BLaER1 treated with 17β-estradiol and CSF1 and Interleukin-3, amounts not matched to agents 10 nM and 100 nM (cell line): Measurements from ENCODE around the gene IFI16.
A peak's percentile ranks its signal among the peaks of the same experiment; 100 is the strongest.
"Not testable (repeated sequence)": the region's sequence is repeated elsewhere in the genome, so short reads cannot be mapped to it uniquely, and the experiment has no call there.

Source experiments
- H3K27ac ChIP-seq, 11 experiments: shearing (Covaris generic); formaldehyde crosslinking; 2 replicates each; pipeline ENCODE4 v1.8.1; 2022
- H3K27me3 ChIP-seq, 11 experiments: shearing (Covaris generic); formaldehyde crosslinking; 2 replicates each; pipeline ENCODE4 v1.8.1; 2022
- H3K36me3 ChIP-seq, 11 experiments: shearing (Covaris generic); formaldehyde crosslinking; 2 replicates each; pipeline ENCODE4 v1.8.1; 2022
- H3K4me1 ChIP-seq, 10 experiments: shearing (Covaris generic); formaldehyde crosslinking; 2 replicates each; pipeline ENCODE4 v1.8.1; 2022
- H3K4me2 ChIP-seq, 11 experiments: shearing (Covaris generic); formaldehyde crosslinking; 2 replicates each; pipeline ENCODE4 v1.8.1; 2022
- H3K4me3 ChIP-seq, 10 experiments: shearing (Covaris generic); formaldehyde crosslinking; 2 replicates each; pipeline ENCODE4 v1.8.1; 2022
- H3K9ac ChIP-seq, 11 experiments: shearing (Covaris generic); formaldehyde crosslinking; 2 replicates each; pipeline ENCODE4 v1.8.1; 2022
- H3K9me3 ChIP-seq, 11 experiments: shearing (Covaris generic); formaldehyde crosslinking; replicated peaks in 1 of 11; 2 replicates each; pipeline ENCODE4 v1.8.1; 2022
- H4K20me1 ChIP-seq, 11 experiments: shearing (Covaris generic); formaldehyde crosslinking; 2 replicates each; pipeline ENCODE4 v1.8.1; 2022
- Cebpa-rat ChIP-seq, 11 experiments: shearing (Covaris generic); IDR thresholded peaks; 2 replicates each; pipeline ENCODE4 v1.8.1; 2022

IFI16 gene

DNA sequence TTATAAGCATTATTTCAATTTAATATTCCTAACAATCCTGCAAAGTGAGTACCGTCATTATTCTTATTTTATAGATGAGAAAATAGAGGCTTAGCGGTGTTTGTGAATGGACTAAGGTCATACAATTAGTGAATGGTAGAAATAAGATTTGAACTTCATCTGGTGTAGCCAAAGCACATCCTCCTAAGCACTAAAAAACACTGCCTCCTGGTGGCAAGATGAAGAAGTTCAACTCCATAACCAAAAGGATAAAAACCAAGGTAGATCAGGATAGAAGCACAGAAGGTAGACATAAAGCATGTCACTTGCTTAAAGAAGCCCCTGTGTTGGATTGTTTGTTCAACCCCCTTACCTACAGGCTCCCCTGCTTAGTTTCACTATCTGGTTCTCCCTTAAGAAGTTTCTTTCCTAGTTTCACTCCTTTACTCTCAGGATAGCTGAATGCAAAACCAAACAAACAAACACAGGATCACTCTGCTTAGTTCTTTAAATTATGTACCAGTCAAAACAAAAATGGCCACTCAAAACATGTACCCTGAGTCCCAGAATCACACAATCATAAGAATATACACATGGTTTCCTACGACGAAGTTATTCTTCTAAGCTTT, 79.6 kb downstream of the IFI16 start:
- Histone ChIP-seq H3K27me3 (no peaks in the 10 kb centered on the region), H3K9me3 (no peaks in the 10 kb centered on the region), H3K9ac (no peak overlapping the region), H4K20me1 (no peaks in the 10 kb centered on the region), H3K4me2 (peak overlapping the region in 6 of 11 experiments; percentile 48 to 89 (median 84); a peak in 9 of 22 replicates), H3K27ac (peak overlapping the region in 6 of 11 experiments; percentile 72 to 98 (median 89); a peak in 9 of 22 replicates), H3K36me3 (no peaks in the 10 kb centered on the region), H3K4me1 (peaks cover 16 to 94% (median 66%) of the 10 kb centered on the region in 10 experiments), H3K4me3 (no peak overlapping the region)
- no peak for TF ChIP-seq Cebpa-rat (IDR thresholded peaks at IDR 0.05)

DNA sequence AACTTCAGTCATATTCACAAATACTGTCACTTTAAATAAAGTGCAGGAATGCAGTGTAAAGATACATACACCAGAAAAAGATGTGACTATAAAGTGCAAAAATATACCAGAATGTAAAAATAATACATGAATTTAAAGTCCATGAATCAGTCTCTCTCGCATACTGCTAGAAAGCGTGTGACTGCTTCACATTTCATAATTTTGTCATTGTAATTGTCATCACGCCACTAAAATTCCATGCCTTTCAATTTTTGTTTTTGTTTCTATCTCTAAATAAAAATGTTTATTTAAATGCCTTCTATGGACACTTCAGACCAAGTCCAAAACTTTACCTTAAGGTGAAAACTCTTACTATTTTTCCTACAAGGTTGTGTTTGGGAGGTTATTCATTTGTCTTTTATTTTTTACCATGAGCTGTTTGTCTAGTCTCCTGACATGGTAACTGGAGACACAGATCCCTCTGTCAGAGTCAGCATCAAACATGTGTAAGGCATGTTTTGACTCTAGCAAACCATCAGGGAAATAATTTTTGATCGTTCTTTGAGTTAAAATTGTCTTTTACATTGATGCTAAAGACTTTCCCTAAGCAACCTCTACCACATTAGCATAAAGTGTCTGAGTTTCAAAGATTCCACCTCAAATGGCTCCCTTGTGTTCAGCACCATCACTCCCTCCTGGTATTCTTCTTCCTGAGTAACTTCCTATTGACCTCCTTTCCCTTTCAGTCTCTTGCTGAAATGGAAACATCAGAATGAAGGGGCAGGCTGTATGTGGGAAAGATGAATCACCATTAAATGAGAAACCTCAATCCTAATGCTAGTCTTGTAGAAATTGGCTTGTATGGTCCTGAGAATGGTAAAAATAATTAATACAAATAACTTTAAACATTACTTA, 80.8 kb downstream of the IFI16 start:
- no peaks in the 10 kb centered on the region for H3K27me3 ChIP-seq
- no peak overlapping the region for H3K4me3 ChIP-seq
- peak overlapping the region; percentile 5 to 89 (median 72); a peak in 20 of 22 replicates for H3K4me2 ChIP-seq
- no peaks in the 10 kb centered on the region for H3K9me3 ChIP-seq
- TF ChIP-seq Cebpa-rat (IDR thresholded peaks at IDR 0.05), result no peak
- peak overlapping the region in 5 of 11 experiments; percentile 21 to 82 (median 72); a peak in 9 of 22 replicates for H3K9ac ChIP-seq
- no peaks in the 10 kb centered on the region for H4K20me1 ChIP-seq
- H3K36me3 ChIP-seq, result no peaks in the 10 kb centered on the region
- peaks cover 14 to 83% (median 54%) of the 10 kb centered on the region in 10 experiments for H3K4me1 ChIP-seq
- H3K27ac ChIP-seq, result peak overlapping the region in 10 of 11 experiments; percentile 67 to 98 (median 80); a peak in 20 of 22 replicates

GRCh38 chr1:159091180-159091560, 81.5 kb downstream of the IFI16 start:
- Histone ChIP-seq H3K27me3 (no peaks in the 10 kb centered on the region), H3K4me2 (peak overlapping the region; percentile 10 to 89 (median 72); a peak in 19 of 22 replicates), H3K36me3 (no peaks in the 10 kb centered on the region), H3K4me3 (0 out of 20 replicates have a peak overlapping the region, but pooled peaks of 1 of the 10 experiments have one; percentile 1), H4K20me1 (no peaks in the 10 kb centered on the region), H3K9ac (peak overlapping the region in 8 of 11 experiments; percentile 27 to 82 (median 58); a peak in 13 of 22 replicates), H3K4me1 (peaks cover 14 to 77% (median 53%) of the 10 kb centered on the region in 10 experiments), H3K27ac (peak overlapping the region; percentile 11 to 98 (median 80); a peak in 21 of 22 replicates), H3K9me3 (no peaks in the 10 kb centered on the region)
- TF ChIP-seq Cebpa-rat (IDR thresholded peaks at IDR 0.05), result no peak

DNA sequence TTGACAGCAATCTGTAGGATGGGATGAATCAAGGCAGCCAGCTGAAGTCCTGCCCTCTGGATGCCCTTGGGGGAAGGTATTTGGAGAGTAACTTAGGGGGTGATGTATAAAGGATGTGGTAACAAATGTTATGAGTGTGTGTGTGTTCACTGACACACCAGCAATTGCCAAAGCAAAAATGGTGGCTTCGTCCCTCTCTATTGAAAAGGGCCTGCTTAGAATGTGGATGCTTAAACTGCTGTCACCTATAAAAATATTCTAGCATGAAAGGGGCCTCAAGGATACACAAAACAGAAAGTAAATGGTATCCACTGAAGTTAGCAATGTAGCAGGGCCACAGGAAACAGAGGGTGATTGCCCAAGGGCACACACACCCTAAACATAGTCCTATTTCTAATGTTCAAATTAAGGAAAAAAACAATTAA, 81.9 kb downstream of the IFI16 start:
- peak overlapping the region; percentile 10 to 89 (median 72); a peak in 19 of 22 replicates for H3K4me2 ChIP-seq
- peak overlapping the region in 9 of 11 experiments; percentile 23 to 82 (median 51); a peak in 16 of 22 replicates for H3K9ac ChIP-seq
- H3K4me3 ChIP-seq, result peak overlapping the region in 1 of 10 experiments; percentile 1; a peak in 1 of 20 replicates
- H3K36me3 ChIP-seq, result no peaks in the 10 kb centered on the region
- H3K4me1 ChIP-seq, result peaks cover 14 to 72% (median 53%) of the 10 kb centered on the region in 10 experiments
- H3K27ac ChIP-seq, result peak overlapping the region; percentile 11 to 98 (median 80); a peak in 21 of 22 replicates
- peak in 2 of 11 experiments; percentile 32 to 43; a peak in 2 of 22 replicates for TF ChIP-seq Cebpa-rat (IDR thresholded peaks at IDR 0.05)
- H3K27me3 ChIP-seq, result no peaks in the 10 kb centered on the region
- H4K20me1 ChIP-seq, result no peaks in the 10 kb centered on the region
- H3K9me3 ChIP-seq, result no peaks in the 10 kb centered on the region

DNA sequence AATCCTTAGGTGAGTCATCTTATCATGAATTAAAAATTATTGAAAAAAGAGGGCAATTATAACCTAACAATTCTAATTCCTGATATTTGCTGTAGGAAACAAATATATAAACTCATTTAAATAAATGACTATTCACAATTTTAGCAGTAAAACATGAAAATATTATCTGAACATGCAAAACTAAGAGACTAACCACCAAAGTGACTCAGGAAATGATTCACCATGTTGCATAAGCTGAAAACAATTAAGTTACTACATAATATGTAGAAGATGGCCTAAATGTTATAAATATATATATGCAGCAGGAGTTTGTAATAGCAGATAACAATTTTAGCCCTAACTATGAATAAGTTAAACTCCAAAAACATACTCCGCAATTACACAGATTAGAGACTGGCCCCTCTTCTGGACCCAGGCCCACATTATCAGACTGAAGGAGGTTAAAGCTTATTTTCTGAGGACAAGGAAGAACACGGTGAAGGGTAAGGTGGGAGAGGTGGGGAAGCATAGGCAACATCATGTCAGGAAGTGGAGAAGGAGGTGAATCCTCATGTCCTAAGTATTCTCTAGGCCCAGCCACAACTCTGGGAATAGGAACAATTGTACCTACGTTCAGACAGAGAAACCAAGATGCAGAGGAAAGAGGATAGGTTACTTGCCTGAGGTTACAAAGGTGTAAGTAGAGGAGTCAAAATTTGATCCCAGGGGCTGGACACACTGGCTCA, 82.5 kb downstream of the IFI16 start:
- TF ChIP-seq Cebpa-rat (IDR thresholded peaks at IDR 0.05), result peak in 1 of 11 experiments; percentile 2; a peak in 2 of 22 replicates
- H3K9ac ChIP-seq, result peak overlapping the region in 10 of 11 experiments; percentile 30 to 82 (median 58); a peak in 15 of 22 replicates
- peak overlapping the region in 10 of 11 experiments; percentile 35 to 89 (median 74); a peak in 20 of 22 replicates for H3K4me2 ChIP-seq

DNA sequence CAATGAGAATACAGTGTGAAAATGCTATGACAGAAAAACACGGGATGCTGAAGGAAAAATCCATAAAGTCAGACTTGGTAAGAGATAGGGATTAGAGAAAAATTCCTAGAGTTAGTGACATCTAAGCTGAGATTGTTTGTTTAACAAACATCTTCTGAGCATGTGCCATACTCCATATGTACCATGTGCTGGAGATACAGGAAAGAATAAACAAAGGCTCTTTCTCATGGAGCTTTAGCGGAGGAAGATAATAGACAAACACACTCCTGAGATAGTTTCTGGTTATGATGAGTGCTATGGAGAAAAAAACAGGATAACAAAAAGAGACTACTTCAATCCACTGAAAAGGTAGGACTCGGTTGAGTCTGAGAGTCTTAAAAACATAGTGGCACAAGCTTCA, 88.9 kb downstream of the IFI16 start:
- Histone ChIP-seq H3K4me3 (no peak overlapping the region), H3K27ac (no peak overlapping the region), H3K27me3 (no peaks in the 10 kb centered on the region), H3K4me2 (no peak overlapping the region), H4K20me1 (no peaks in the 10 kb centered on the region), H3K36me3 (no peaks in the 10 kb centered on the region), H3K4me1 (peaks cover 0 to 10% (median 0%) of the 10 kb centered on the region in 10 experiments; a peak in 4 of 20 replicates), H3K9ac (no peak overlapping the region), H3K9me3 (no peaks in the 10 kb centered on the region)
- no peak for TF ChIP-seq Cebpa-rat (IDR thresholded peaks at IDR 0.05)

More for the DNA sequence above, 82.5 kb downstream of the IFI16 start:
- no peaks in the 10 kb centered on the region for H3K9me3 ChIP-seq
- H3K4me1 ChIP-seq, result peaks cover 14 to 68% (median 53%) of the 10 kb centered on the region in 10 experiments
- H3K36me3 ChIP-seq, result no peaks in the 10 kb centered on the region
- no peaks in the 10 kb centered on the region for H4K20me1 ChIP-seq
- peak overlapping the region; percentile 47 to 98 (median 80); a peak in 21 of 22 replicates for H3K27ac ChIP-seq
- no peaks in the 10 kb centered on the region for H3K27me3 ChIP-seq
- peak overlapping the region in 2 of 10 experiments; percentile 22 to 24; a peak in 3 of 20 replicates for H3K4me3 ChIP-seq

DNA sequence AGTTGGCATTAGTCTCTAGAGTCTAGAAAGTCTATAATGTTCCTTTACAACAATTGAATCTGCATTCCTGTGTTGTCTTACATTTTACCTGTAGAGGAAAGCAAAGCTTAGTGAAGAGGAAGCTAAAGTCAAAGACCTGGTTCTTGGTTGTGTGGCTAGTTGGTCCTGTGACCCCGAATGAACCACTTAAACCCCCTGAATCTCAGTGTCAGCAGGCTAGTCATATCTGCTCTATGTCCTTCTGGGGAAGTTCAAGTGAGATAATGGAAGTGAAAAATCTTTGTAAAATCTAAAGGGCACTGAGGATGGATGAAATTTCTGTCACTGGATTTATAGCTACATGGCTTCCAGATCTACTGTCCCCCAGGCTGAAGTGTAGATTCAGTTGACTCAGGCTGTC, 90.9 kb downstream of the IFI16 start:
- peaks cover 0 to 8% (median 0%) of the 10 kb centered on the region in 10 experiments; a peak in 2 of 20 replicates for H3K4me1 ChIP-seq
- no peak overlapping the region for H3K4me3 ChIP-seq
- no peak overlapping the region for H3K27ac ChIP-seq
- H3K27me3 ChIP-seq, result no peaks in the 10 kb centered on the region
- H3K4me2 ChIP-seq, result no peak overlapping the region
- no peak overlapping the region for H3K9ac ChIP-seq
- no peak for TF ChIP-seq Cebpa-rat (IDR thresholded peaks at IDR 0.05)
- no peaks in the 10 kb centered on the region for H4K20me1 ChIP-seq
- peaks cover 0 to 8% (median 0%) of the 10 kb centered on the region in 11 experiments; a peak in 5 of 22 replicates for H3K9me3 ChIP-seq
- no peaks in the 10 kb centered on the region for H3K36me3 ChIP-seq

DNA sequence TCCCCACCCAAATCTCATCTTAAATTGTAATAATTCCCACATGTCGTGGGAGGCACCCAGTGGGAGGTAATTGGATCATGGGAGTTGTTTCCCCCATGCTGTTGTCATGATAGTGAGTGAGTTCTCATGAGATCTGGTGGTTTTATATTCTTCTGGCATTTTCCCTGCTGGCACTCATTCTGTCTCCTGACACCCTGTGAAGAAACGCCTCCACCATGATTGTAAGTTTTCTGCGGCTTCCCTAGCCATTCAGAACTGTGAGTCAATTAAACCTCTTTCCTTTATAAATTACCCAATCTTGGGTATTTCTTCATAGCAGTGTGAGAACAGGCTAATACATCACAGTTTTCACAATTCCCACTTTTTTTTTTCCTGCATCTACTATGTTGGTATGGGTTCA, 93.3 kb downstream of the IFI16 start:
- not testable (repeated sequence) for H3K27me3 ChIP-seq

More for the DNA sequence above, 93.3 kb downstream of the IFI16 start:
- H3K4me2 ChIP-seq, H3K9ac ChIP-seq, H3K27ac ChIP-seq, H3K4me1 ChIP-seq, H4K20me1 ChIP-seq, H3K4me3 ChIP-seq, H3K36me3 ChIP-seq: not testable (repeated sequence)
- H3K9me3 ChIP-seq, result peaks cover 0 to 15% (median 0%) of the 10 kb centered on the region in 11 experiments; a peak in 5 of 22 replicates
